ENCODE data around the gene PEX5.
"Not testable (repeated sequence)": the region's sequence is repeated elsewhere in the genome, so short reads cannot be mapped to it uniquely, and the experiment has no call there.

PEX5 gene

GRCh38 chr12:7171854-7172253, 17.6 kb upstream of the PEX5 start:
- H3K4me3 ChIP-seq (ENCODE audit: low read length), result no peak overlapping the region
- no peaks in the 10 kb centered on the region for H3K4me1 ChIP-seq (ENCODE audit: control insufficient read depth, insufficient read depth, low read length)
- no peak overlapping the region for H3K27ac ChIP-seq (ENCODE audit: low read depth, low read length)
- no peaks in the 10 kb centered on the region for H3K27me3 ChIP-seq (ENCODE audit: control insufficient read depth, insufficient read depth, low read length)
- H3K36me3 ChIP-seq (ENCODE audit: control insufficient read depth, insufficient read depth, low read length), result no peaks in the 10 kb centered on the region
- no peak overlapping the region for H3K9ac ChIP-seq (ENCODE audit: low read length)

GRCh38 chr12:7175493-7175892, 14.0 kb upstream of the PEX5 start:
- no peak overlapping the region for H3K4me3 ChIP-seq (ENCODE audit: low read length)
- no peaks in the 10 kb centered on the region for H3K36me3 ChIP-seq (ENCODE audit: control insufficient read depth, insufficient read depth, low read length)
- H3K4me1 ChIP-seq (ENCODE audit: control insufficient read depth, insufficient read depth, low read length), result no peaks in the 10 kb centered on the region
- H3K27me3 ChIP-seq (ENCODE audit: control insufficient read depth, insufficient read depth, low read length), result peaks cover 3% of the 10 kb centered on the region
- no peak overlapping the region for H3K27ac ChIP-seq (ENCODE audit: low read depth, low read length)
- no peak overlapping the region for H3K9ac ChIP-seq (ENCODE audit: low read length)

- Histone ChIP-seq H3K36me3 (ENCODE audit: control insufficient read depth, insufficient read depth, low read length) (no peaks in the 10 kb centered on the region), H3K9ac (ENCODE audit: low read length) (no peak overlapping the region), H3K27me3 (ENCODE audit: control insufficient read depth, insufficient read depth, low read length) (peaks cover 7% of the 10 kb centered on the region), H3K27ac (ENCODE audit: low read depth, low read length) (no peak overlapping the region), H3K4me3 (ENCODE audit: low read length) (no peak overlapping the region), H3K4me1 (ENCODE audit: control insufficient read depth, insufficient read depth, low read length) (no peaks in the 10 kb centered on the region)
Measured at GRCh38 chr12:7176595-7176994, 12.9 kb upstream of the PEX5 start.

DNA sequence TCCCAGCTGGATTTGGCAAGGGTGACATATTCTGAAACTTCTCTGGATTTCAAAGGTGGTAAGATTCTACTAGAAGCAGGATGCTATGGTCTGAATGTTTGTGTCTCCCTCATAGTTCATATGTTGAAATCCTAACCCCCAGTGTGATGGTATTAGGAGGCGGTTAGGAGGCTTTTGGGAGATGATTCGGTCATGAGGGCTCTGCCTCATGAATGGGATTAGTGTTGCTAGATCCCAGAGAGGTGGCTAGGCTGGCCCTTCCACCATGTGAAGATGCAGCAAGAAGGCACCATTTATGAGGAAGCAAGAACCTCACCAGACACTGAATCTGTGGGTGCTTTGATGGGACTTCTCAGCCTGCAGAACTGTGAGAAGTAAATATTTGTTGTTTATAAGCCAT, 11.0 kb upstream of the PEX5 start:
- no peak overlapping the region for H3K4me3 ChIP-seq (ENCODE audit: low read length)
- peaks cover 7% of the 10 kb centered on the region for H3K27me3 ChIP-seq (ENCODE audit: control insufficient read depth, insufficient read depth, low read length)
- no peaks in the 10 kb centered on the region for H3K36me3 ChIP-seq (ENCODE audit: control insufficient read depth, insufficient read depth, low read length)
- no peak overlapping the region for H3K9ac ChIP-seq (ENCODE audit: low read length)
- no peaks in the 10 kb centered on the region for H3K4me1 ChIP-seq (ENCODE audit: control insufficient read depth, insufficient read depth, low read length)
- H3K27ac ChIP-seq (ENCODE audit: low read depth, low read length), result no peak overlapping the region

GRCh38 chr12:7180685-7181084, 8.8 kb upstream of the PEX5 start:
- Histone ChIP-seq H3K27me3 (ENCODE audit: control insufficient read depth, insufficient read depth, low read length) (peaks cover 7% of the 10 kb centered on the region), H3K4me3 (ENCODE audit: low read length) (no peak overlapping the region), H3K9ac (ENCODE audit: low read length) (no peak overlapping the region), H3K27ac (ENCODE audit: low read depth, low read length) (no peak overlapping the region), H3K4me1 (ENCODE audit: control insufficient read depth, insufficient read depth, low read length) (no peaks in the 10 kb centered on the region), H3K36me3 (ENCODE audit: control insufficient read depth, insufficient read depth, low read length) (no peaks in the 10 kb centered on the region)

DNA sequence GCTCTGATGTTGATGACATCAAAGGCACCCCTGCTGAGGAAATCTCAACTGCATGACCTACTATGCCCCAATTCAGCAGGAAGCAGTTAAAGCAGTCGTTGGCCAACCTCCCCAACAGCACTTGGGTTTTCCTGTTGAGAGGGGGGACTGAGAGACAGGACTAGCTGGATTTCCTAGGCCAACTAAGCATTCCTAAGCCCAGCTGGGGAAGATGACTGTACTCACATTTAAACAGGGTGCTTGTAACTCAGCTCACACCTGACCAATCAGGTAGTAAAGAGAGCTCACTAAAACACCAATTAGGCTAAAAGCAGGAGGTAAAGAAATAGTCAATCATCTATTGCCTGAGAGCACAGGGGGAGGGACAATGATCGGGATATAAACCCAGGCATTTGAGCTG, 3.4 kb upstream of the PEX5 start:
- H3K27ac ChIP-seq (ENCODE audit: low read depth, low read length); H3K4me3 ChIP-seq (ENCODE audit: low read length); H3K36me3 ChIP-seq (ENCODE audit: control insufficient read depth, insufficient read depth, low read length); H3K9ac ChIP-seq (ENCODE audit: low read length); H3K27me3 ChIP-seq (ENCODE audit: control insufficient read depth, insufficient read depth, low read length); H3K4me1 ChIP-seq (ENCODE audit: control insufficient read depth, insufficient read depth, low read length): not testable (repeated sequence)

DNA sequence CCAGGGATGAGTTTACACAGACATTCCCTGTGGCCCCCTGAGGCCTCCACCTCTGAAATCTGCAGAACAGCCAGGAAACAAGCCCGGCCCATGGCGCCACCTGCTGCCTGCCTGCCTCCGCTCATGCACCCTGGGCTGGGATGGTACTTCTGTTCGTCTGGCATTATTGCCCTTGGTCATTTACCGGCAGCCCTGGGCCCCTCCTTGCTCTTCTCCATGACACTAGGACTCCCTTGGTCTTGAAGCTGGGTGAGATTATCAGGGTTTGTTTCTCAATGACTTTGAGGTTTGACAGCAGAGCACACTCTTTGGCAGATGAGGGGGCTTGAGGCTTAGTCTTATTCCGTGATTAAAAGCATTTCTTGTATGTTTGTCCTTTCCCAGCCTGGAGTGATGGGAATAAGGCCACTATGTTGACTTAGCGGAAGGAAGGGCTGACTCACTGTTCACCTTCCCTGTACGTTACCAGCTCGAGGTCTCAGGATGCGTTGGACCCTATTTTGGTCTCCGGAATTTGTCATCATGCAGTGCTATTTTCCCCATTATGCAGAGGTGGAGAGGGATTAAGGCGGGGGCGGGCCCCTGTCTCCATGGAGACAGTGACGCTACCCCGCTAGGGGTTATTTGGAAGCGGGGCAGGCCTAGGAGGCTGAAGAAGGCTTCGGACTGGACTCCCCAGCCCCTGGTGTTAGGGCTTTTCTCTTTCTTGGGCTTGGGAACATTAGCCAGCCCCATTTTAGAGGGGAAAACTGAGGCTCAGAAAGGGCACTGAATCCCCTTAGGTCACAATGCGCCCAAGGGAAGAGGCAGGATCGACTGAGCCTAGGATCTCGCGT, 706 bp upstream of the PEX5 start:
- H3K4me1 ChIP-seq (ENCODE audit: control insufficient read depth, insufficient read depth, low read length), result peaks cover 7% of the 10 kb centered on the region
- no peaks in the 10 kb centered on the region for H3K27me3 ChIP-seq (ENCODE audit: control insufficient read depth, insufficient read depth, low read length)
- H3K9ac ChIP-seq (ENCODE audit: low read length), result peak overlapping the region; percentile 79
- H3K36me3 ChIP-seq (ENCODE audit: control insufficient read depth, insufficient read depth, low read length), result no peaks in the 10 kb centered on the region
- peak overlapping the region; percentile 95 for H3K4me3 ChIP-seq (ENCODE audit: low read length)
- peak overlapping the region; percentile 92 for H3K27ac ChIP-seq (ENCODE audit: low read depth, low read length)

- H3K4me1 ChIP-seq (ENCODE audit: control insufficient read depth, insufficient read depth, low read length), result peaks cover 7% of the 10 kb centered on the region
- no peaks in the 10 kb centered on the region for H3K27me3 ChIP-seq (ENCODE audit: control insufficient read depth, insufficient read depth, low read length)
- H3K36me3 ChIP-seq (ENCODE audit: control insufficient read depth, insufficient read depth, low read length), result no peaks in the 10 kb centered on the region
- peak overlapping the region; percentile 95 for H3K4me3 ChIP-seq (ENCODE audit: low read length)
- H3K9ac ChIP-seq (ENCODE audit: low read length), result peak overlapping the region; percentile 51
- H3K27ac ChIP-seq (ENCODE audit: low read depth, low read length), result peak overlapping the region; percentile 92
Measured at GRCh38 chr12:7190268-7191055, 976 bp downstream of the PEX5 start.

GRCh38 chr12:7193674-7194073, 4.2 kb downstream of the PEX5 start:
- no peaks in the 10 kb centered on the region for H3K27me3 ChIP-seq (ENCODE audit: control insufficient read depth, insufficient read depth, low read length)
- no peak overlapping the region for H3K4me3 ChIP-seq (ENCODE audit: low read length)
- no peaks in the 10 kb centered on the region for H3K36me3 ChIP-seq (ENCODE audit: control insufficient read depth, insufficient read depth, low read length)
- no peak overlapping the region for H3K9ac ChIP-seq (ENCODE audit: low read length)
- no peak overlapping the region for H3K27ac ChIP-seq (ENCODE audit: low read depth, low read length)
- no peaks in the 10 kb centered on the region for H3K4me1 ChIP-seq (ENCODE audit: control insufficient read depth, insufficient read depth, low read length)

DNA sequence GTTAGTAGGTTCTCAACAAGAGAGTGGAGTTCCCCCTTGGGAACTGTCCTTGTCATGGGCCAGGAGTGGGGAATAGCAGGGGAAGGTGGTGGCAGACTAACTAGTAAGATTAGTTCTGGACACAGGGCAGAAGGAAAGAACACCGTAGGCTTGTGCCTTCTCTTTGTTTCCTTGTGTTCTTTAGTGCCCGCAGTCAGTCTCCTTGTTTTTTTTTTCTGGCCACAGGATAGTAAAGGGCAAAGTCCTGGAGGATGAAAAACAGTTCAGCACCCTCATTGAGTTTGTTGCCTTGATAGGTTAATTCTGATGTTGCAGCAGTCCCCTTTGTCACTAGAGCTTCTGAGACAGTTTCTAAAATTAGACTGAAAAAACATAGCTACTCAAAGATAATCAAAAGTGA, 8.4 kb downstream of the PEX5 start:
- no peak overlapping the region for H3K4me3 ChIP-seq (ENCODE audit: low read length)
- no peaks in the 10 kb centered on the region for H3K27me3 ChIP-seq (ENCODE audit: control insufficient read depth, insufficient read depth, low read length)
- H3K9ac ChIP-seq (ENCODE audit: low read length), result no peak overlapping the region
- peaks cover 12% of the 10 kb centered on the region for H3K36me3 ChIP-seq (ENCODE audit: control insufficient read depth, insufficient read depth, low read length)
- no peaks in the 10 kb centered on the region for H3K4me1 ChIP-seq (ENCODE audit: control insufficient read depth, insufficient read depth, low read length)
- H3K27ac ChIP-seq (ENCODE audit: low read depth, low read length), result no peak overlapping the region

DNA sequence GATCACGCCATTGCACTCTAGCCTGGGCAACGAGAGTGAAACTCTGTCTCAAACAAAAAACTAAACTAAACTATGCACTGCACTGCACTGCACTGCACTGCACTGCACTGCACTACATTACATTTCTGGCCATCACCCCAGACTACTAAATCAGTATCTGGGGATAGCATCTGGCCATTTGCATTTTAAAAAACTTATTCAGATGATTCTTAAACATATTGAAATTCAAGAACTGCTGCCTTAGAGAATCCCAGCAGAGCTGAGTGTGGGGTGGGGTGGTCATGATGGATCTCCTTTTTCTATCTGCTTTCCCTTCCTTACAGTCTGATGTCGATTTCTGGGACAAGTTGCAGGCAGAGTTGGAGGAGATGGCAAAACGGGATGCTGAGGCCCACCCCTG, 13.6 kb downstream of the PEX5 start:
- peaks cover 24% of the 10 kb centered on the region for H3K36me3 ChIP-seq (ENCODE audit: control insufficient read depth, insufficient read depth, low read length)
- H3K4me1 ChIP-seq (ENCODE audit: control insufficient read depth, insufficient read depth, low read length), result no peaks in the 10 kb centered on the region
- no peak overlapping the region for H3K4me3 ChIP-seq (ENCODE audit: low read length)
- no peak overlapping the region for H3K9ac ChIP-seq (ENCODE audit: low read length)
- no peaks in the 10 kb centered on the region for H3K27me3 ChIP-seq (ENCODE audit: control insufficient read depth, insufficient read depth, low read length)
- H3K27ac ChIP-seq (ENCODE audit: low read depth, low read length), result no peak overlapping the region

DNA sequence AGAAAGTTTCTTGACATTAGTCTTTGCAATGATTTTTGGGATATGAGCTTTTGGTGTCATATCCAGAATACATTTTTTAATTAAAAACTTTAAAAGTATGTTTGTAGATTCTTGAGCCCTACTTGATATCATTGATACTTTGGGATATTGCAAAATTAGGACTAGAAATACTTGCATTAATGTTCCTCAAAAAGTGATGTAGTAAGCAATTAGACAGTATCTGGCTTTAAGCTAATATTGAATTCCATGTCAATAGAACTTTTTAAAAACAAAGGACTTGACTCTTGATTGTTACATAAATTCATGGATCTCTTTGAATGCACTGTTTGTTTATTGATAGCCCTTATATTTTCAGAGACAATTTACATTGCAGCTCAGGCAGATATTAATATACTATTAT, 15.6 kb downstream of the PEX5 start:
- H3K36me3 ChIP-seq (ENCODE audit: control insufficient read depth, insufficient read depth, low read length), result peaks cover 44% of the 10 kb centered on the region
- H3K27ac ChIP-seq (ENCODE audit: low read depth, low read length), result no peak overlapping the region
- no peak overlapping the region for H3K4me3 ChIP-seq (ENCODE audit: low read length)
- H3K9ac ChIP-seq (ENCODE audit: low read length), result no peak overlapping the region
- no peaks in the 10 kb centered on the region for H3K4me1 ChIP-seq (ENCODE audit: control insufficient read depth, insufficient read depth, low read length)
- H3K27me3 ChIP-seq (ENCODE audit: control insufficient read depth, insufficient read depth, low read length), result no peaks in the 10 kb centered on the region

GRCh38 chr12:7206691-7207090, 17.2 kb downstream of the PEX5 start:
- Histone ChIP-seq H3K9ac (ENCODE audit: low read length) (no peak overlapping the region), H3K4me1 (ENCODE audit: control insufficient read depth, insufficient read depth, low read length) (no peaks in the 10 kb centered on the region), H3K4me3 (ENCODE audit: low read length) (no peak overlapping the region), H3K27ac (ENCODE audit: low read depth, low read length) (no peak overlapping the region), H3K36me3 (ENCODE audit: control insufficient read depth, insufficient read depth, low read length) (peaks cover 41% of the 10 kb centered on the region), H3K27me3 (ENCODE audit: control insufficient read depth, insufficient read depth, low read length) (no peaks in the 10 kb centered on the region)
